Kidney (tissue), 14 donors: Measurements from ENCODE around the gene KHNYN. TPM values are rescaled to one million over a fixed set of nuclear protein-coding genes. Genes with fewer than 3 reads are reported as not detected.

Experiments
- DNase-seq, 5 donors: peaks; one replicate each; pipeline ENCODE4 v3.0.0-alpha.2; 2013 to 2020
- FAIRE-seq: peaks from 2 replicates; lab custom pipeline; 2012; peaks lifted over from hg19 to GRCh38; lab: Jason Lieb, UNC
- H3K27ac ChIP-seq, 2 donors: one replicate each; pipeline ENCODE4 v1.7.0; 2013; ENCODE audit warnings: low read depth in 2 of 2, low read length in 2 of 2, inconsistent platforms in 1 of 2
- H3K27me3 ChIP-seq: one replicate; pipeline ENCODE4 v1.7.1; 2013; ENCODE audit warnings: low read length, inconsistent platforms; ENCODE audit not compliant: control insufficient read depth, insufficient read depth
- H3K36me3 ChIP-seq, 3 donors: one replicate each; pipeline versions ENCODE4 v1.7.0 to v1.7.1; 2013; ENCODE audit warnings: low read length in 3 of 3, control low read depth in 1 of 3, inconsistent platforms in 1 of 3; ENCODE audit not compliant: insufficient read depth in 3 of 3, control insufficient read depth in 2 of 3
- H3K4me1 ChIP-seq, 3 donors: one replicate each; pipeline versions ENCODE4 v1.7.0 to v1.7.1; 2013; ENCODE audit warnings: low read length in 3 of 3, inconsistent platforms in 1 of 3, low read depth in 1 of 3; ENCODE audit not compliant: control insufficient read depth in 2 of 3, insufficient read depth in 2 of 3
- H3K4me3 ChIP-seq, 3 donors: one replicate each; pipeline versions ENCODE4 v1.7.0 to v1.8.1; 2013; ENCODE audit warnings: low read length in 3 of 3, control low read depth in 1 of 3, inconsistent platforms in 1 of 3
- H3K9ac ChIP-seq, 3 donors: one replicate each; pipeline versions ENCODE4 v1.7.0 to v1.7.1; 2013; ENCODE audit warnings: low read length in 3 of 3, control low read depth in 1 of 3, inconsistent platforms in 1 of 3
- H3K9me3 ChIP-seq, 3 donors: one replicate each; pipeline versions ENCODE4 v1.7.0 to v1.7.1; 2013; ENCODE audit warnings: low read length in 3 of 3, control low read depth in 1 of 3, inconsistent platforms in 1 of 3; ENCODE audit not compliant: control insufficient read depth in 2 of 3, insufficient read depth in 1 of 3
- CTCF ChIP-seq: IDR thresholded peaks from 3 replicates; pipeline ENCODE4 v1.5.1; 2012; ENCODE audit warnings: mild to moderate bottlenecking, moderate library complexity, borderline replicate concordance; ENCODE audit not compliant: insufficient read depth; ENCODE audit errors: extremely low read depth
- intact Hi-C: fragments of 100-400 bp; cut with DNase I; formaldehyde crosslinking; loops from one replicate; pipeline ENCODE4 v1.11.1; 2022
- polyA plus RNA-seq: library from polyadenylated mRNA; stranded (reverse); fragments of 350-450 nt; fragmentation: Illumina TruSeq; extraction: RNeasy Lipid Tissue Mini Kit (QIAGEN cat#74804); gene quantifications from one replicate; pipeline ENCODE4 v1.2.3, GENCODE V29; 2014; ENCODE audit warnings: low read depth, low replicate concordance; ENCODE audit not compliant: insufficient read depth
- total RNA-seq: library from RNA; stranded (reverse); fragmentation: NEBNext Ultra II Directional; extraction: Animal tissue kit (Norgen Biotek cat#: 25700); gene quantifications from one replicate; pipeline ENCODE4 v1.2.1, GENCODE V29; 2021
- donor health status: control.
- donor health status: control.
- donor health status: control.
- donor health status: control.
- donor health status: control.
- donor health status: DM: yes; HTN: yes; CAD: no.
- donor health status: Normal renal cell carcinoma (clear cell type).

The KHNYN gene
- total and polyA plus RNA-seq, 2 donors from 2014 or later: 9.7 to 53.9 TPM

- no peaks in the 10 kb centered on the region for H3K36me3 ChIP-seq
- intact Hi-C loops: no loop called here
- no peaks in the 10 kb centered on the region for H3K9me3 ChIP-seq
- TF ChIP-seq CTCF: no peak
- H3K9ac ChIP-seq: no peak overlapping the region
- no peaks in the 10 kb centered on the region for H3K27me3 ChIP-seq
- H3K4me1 ChIP-seq: peaks cover 4 to 15% (median 14%) of the 10 kb centered on the region in 3 donors
- FAIRE-seq (no peak), DNase-seq (peak in 2 of 5 donors; percentile 7 to 60)
- H3K4me3 ChIP-seq: no peak overlapping the region
- no peak overlapping the region for H3K27ac ChIP-seq
Measured at GRCh38 chr14:24403294-24403998, 26.3 kb upstream of the KHNYN start.

GRCh38 chr14:24404814-24405213 is 24.9 kb upstream of the KHNYN start:
- peaks cover 1 to 15% (median 10%) of the 10 kb centered on the region in 3 donors for H3K4me1 ChIP-seq
- no peak overlapping the region for H3K9ac ChIP-seq
- FAIRE-seq (no peak), DNase-seq (peak in 1 of 5 donors; percentile 9)
- H3K27me3 ChIP-seq: no peaks in the 10 kb centered on the region
- H3K4me3 ChIP-seq: no peak overlapping the region
- TF ChIP-seq CTCF: no peak
- H3K27ac ChIP-seq: no peak overlapping the region
- H3K9me3 ChIP-seq: no peaks in the 10 kb centered on the region
- intact Hi-C loops: no loop called here
- H3K36me3 ChIP-seq: no peaks in the 10 kb centered on the region

GRCh38 chr14:24406416-24406815 is 23.3 kb upstream of the KHNYN start:
- no peaks in the 10 kb centered on the region for H3K27me3 ChIP-seq
- no peaks in the 10 kb centered on the region for H3K9me3 ChIP-seq
- H3K4me3 ChIP-seq: no peak overlapping the region
- peak in 1 of 5 donors; percentile 11 for DNase-seq
- FAIRE-seq: no peak
- H3K4me1 ChIP-seq: peaks cover 0 to 11% (median 4%) of the 10 kb centered on the region in 3 donors
- no peak for TF ChIP-seq CTCF
- H3K36me3 ChIP-seq: peaks cover 0 to 2% (median 0%) of the 10 kb centered on the region in 3 donors
- intact Hi-C loops: no loop called here
- no peak overlapping the region for H3K9ac ChIP-seq
- H3K27ac ChIP-seq: no peak overlapping the region
